Measurements from ENCODE around the gene AFAP1.

AFAP1 gene

DNA sequence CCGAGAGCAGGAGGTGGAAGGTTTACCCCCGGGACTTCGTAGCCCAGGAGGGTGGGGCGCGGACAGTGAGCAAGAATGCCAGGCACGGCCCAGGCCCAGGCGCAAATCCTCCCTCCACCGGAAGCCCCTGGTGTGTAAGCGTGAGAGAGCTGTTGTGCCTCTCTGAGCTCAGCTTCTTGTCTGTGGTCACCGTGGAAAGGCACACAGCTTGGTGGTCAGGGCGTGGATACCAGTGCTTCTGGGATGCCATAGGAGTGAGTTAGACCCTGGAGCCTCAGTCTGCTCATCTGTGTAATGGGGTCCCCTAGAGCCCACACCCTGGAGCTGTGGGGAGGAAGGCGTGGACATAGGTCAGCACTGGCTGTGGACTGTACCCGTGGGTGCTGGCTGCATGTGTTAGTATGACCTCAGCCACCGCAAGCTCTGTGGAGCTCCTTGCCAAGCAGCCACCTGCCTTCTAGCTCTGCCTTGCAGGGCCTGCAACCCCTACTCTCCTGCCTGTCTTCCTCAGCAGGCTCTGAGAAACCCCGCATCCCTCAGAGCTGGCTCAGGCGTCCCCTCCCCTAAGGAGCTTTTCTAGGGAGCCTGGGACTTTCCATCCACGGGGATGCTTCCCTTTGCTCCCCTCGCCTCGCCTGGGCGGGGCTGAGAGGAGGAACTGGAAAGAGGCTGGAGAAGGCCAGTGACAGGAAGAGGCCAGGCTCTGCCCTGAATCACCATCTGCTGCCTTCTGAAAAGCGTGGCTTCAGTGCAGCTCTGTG is 28.0 kb upstream of the AFAP1 start:
- no peak for DNase-seq

DNA sequence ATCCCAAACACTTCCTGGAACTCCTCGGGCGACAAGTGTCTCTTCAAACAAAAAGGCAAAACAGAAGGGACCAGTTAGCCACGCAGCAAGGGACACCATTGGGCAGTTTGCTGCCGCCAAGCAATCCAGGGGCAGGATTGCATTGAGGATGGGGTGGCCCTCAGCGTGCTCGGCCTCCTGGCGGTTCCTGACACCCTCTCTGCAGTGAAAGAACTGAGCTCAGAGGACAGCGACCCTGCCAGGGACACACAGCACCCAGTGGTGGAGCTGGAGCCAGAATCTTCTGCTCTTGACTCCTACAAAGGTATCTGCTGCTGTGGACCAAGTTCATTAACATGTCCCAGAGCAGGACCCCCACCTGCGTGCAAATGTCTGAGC is 27.4 kb upstream of the AFAP1 start:
- DNase-seq: no peak

DNA sequence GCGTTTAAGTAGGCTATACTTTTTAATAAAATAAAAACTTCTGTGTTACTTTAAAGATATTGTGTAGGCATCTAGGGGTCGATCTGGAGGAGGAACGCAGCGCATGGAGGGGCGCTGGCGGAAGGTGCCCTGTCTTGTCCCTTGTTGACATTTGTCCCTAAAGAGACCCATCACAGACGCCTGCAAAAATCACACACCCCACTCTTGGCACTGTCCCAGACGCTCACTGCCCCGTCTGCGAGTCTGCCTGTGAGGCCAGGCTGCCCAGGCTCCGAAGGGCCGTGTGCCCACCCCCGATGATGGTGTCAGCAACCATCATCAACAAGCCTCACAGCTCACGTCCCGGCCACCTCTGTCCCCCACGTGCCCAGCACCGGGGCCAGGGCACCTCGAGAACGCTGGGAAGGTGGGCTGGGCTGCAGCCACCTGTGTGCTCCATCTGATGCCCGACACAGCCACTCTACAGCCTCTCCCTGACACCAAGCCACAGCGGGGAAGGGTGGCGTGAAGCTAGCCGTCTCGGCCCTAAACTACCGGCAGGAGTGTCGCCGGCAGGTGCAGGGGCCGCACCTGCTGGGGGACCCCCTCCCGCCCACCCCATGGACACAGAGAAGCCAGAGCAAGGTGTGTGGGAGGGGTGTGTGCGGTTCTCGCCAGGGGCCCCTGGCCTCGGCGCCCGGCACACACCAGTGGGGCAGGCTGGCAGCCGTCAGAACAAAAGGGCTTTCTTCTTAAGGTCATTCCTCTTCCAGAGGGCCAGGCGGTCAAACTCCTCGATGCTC is 26.8 kb upstream of the AFAP1 start:
- no peak for DNase-seq

DNA sequence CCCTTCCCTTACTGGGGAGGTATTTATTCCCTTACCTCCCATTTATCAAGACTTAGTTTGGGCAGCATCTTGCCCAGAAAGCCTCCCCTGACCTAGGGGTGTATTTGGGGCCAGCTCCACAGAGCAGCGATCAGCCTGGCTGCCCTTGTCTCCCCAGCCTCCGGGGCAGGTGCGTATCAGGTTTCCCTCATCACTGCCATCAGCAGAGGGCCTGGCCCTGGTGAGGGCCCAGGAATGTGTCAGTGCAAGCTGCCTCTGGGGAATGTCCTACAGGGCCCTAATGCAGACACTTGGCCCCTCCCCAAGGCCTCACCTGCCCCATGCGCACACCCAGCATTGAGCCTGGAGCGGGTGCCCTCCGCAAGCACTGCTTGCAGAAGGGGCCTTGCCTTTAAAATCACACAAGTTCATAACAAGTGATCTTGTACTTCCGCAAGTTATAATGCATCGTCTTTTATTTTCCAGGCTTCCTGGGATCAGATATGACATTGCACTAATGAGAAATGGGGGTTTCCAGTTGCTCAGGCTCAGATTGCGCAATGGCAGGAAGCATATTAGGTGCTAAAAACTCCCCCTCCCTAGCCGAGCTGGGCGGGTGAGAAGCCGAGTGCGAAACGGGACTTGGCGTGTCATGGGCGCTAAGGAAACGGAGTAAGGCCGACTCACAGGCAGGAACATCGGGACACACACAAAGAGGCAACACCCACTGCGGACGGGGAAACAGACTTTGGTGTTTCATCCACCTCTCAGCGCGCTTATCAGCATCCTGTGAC is 25.4 kb upstream of the AFAP1 start:
- no peak for DNase-seq

DNA sequence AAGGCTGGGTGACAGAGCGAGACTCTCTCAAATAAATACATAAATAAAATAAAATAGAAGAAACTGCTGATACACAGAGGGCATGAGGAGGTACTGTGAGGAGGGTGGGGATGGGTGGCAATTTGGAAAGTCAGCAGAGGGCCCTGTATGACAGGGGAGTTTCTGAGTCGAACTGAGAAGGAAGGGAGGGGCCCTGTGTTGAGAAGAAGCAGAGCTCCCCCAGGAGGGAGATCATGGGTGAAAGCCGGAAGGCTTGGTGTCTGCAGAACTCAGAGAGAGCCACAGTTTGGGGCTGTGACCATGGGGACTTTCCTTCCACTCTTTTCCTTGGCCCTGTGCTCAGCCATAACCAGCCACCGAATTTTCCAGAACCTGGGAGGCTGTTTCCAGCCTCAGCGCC is 24.8 kb upstream of the AFAP1 start:
- DNase-seq: no peak

DNA sequence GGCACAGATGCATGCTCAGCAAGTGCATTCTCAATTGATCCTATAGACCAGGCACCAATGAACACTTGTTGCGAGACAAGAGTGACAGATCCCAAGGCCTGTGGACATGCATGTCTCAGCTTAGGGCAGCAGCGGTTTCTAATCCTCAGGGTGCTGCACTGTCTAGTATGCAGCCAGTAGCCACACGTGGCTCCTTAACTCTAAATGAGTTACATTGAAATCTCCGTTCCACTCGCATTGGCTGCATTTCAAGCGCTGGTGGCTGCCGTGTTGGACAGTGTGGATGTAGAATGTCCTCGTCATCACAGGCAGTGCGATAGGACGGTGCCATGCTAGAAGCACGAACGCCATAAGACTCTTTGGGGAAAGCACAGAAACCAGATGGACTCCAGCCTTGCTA is 24.0 kb upstream of the AFAP1 start:
- no peak for DNase-seq

DNA sequence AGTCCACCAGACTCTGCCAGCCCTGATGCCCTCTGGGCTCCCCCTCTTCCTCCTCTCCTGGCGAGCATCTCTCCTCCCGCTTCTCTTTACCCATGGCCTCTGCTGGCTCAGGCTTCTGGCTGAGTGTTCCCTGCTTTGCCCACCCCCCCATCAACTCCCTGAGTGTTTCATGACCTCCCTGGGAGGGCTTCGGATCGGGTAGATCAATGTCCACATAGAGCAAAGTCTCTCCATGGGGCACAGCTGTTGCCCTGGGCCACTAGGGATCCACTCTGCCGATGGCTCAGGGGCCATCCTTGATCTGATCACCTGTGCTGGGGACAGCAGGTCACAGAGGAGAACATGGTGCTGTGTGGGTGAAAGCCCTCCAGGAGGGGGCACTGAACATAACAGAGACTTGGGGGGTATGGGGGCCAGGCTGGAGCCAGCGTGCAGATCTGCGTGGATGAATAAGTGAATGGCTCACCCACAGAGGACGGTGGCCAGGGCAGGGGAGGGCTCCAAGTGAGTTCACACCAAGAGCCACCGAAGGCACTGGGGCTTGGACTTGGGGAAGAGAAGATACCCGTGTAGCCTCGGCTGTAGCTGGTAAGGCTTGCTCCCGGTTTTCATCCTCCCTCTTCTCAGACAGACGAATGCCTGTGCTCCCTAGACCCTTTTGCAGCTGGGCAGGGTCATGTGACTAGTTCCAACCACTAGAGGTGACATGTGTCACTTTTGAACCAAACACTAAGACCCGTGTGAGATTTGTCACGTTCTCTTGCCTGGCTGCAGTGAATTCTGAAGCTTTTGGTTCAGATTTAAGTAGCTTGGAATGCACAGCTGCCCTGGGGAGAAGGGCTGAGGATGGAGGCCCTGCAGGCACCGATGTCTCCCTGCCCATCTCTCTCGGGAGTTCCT is 23.2 kb upstream of the AFAP1 start:
- no peak for DNase-seq

DNA sequence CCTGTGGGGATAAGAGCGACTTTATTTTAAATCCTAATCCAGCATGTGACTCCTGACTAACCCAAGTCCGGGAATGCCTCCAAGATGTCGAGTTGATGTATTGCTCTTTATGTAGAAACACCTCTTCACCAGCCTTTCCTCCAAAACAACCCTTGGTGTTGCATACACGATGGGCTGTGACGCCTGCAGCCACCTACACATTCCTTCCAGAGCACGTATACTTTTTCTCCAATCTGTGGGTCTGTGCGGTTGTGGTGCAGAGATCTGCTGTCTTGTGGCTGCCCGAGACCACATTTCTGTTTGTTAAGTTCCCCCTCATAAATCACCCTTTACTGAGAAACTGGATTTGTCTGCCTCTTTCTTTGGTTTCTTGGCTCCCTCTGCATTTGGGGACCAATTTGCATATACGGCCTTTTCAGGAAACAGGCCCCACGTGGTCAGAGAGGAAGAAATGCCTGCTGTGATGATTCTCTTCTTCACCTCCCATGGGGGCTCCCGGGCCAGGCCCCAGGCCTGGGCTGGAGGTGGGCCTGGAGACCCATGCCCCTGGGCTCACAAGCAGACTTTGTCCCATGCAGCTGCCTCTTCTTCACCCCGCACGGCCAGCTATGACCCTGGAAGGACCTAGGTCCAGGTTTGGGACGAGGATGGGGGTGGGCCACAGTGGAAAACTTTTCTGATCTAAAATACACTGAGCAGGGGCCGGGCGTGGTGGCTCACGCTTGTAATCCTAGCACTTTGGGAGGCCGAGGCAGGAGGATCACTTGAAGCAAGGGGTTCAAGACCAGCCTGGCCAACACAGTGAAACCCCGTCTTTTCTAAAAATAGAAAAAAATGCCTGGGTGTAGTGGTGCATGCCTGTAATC is 21.4 kb upstream of the AFAP1 start:
- DNase-seq: no peak

DNA sequence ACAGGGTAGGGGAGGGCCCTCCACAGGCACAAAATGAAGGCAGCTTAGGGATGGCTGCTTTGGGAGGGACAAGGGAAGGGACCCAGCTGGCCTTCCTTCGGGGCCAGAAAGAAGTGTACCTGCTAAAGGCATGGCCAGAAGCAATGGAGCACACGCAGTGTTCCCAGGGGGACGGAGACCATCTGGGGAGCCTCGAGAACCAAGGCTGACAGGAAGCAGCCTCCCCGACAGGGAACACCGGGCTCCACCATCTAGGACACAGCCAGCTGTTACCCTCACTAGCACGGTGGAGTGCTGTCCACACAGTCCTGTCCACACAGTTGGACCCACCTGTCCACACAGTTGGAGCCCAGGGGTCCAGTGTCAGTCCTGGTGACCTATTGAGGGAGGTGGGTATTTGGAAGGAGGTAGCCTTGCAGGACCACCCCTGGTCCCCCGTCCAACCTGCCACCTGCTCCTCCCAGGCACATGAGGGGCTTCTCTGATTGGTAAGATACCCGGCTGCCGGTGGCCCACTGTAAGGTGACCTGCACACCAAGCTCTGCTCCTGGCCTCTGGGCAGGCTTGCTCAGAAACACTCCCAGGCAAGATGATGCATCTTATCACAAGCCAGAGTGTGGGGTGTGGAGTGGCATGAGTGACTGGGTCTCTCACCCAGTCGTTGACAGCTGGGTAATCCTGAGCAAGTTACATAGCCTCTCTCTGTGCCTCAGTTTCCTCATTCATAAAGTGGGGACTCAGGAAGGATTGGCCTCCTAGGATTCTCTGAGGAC is 20.5 kb upstream of the AFAP1 start:
- no peak for DNase-seq

DNA sequence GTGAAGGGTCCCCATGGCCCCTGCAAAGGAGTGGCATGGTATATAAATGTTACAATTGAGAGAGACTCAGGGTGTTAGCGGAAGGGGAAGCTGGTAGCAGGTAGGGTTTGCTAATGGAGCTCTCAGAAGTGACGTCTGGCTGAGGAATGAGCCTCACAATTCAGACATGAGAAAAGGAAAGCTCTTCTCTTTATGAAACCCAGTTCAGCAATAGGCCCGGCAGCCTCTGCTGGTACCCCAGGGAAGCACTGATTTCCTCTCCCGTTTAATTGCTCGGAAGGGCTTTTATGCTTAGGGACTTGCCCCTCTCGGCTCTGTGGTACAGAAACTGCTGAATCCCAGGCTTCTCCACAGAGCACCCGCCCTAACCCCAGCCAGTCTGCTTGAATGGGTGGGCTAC is 19.4 kb upstream of the AFAP1 start:
- no peak for DNase-seq

DNA sequence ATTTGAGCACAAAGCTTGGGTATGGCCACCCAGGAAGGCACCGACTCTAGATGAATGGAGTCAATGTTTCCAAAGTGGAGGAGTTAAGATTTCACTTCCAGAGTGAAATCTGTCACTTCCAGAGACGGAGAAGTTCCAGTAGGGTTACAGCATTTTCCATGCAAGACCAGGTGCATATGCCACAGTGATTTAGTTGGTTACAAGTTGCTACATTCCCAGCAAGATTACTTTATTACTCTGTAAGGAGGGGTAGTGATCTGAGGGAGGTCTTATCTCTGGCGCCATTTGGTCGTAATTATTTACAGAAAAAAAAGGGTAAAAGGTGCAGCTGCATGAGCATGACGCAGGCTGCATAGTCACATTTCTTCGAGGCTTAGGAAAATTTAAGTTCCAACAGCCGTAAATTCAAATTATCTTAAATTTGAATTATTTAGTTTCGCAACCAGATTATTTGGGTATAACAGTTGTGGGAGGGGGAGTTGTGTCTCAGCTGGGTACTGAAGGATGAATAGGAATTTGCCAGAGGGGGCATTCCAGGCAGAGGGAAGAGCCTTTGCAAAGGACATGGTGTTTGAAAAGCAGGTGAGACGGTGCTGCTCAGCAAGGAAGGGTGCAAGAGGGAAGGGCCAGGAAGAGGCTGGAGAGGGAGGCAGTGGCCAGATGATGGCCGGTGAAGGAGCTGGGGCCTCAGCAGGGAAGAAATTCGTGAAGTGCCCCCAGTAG is 17.4 kb upstream of the AFAP1 start:
- DNase-seq: no peak

DNA sequence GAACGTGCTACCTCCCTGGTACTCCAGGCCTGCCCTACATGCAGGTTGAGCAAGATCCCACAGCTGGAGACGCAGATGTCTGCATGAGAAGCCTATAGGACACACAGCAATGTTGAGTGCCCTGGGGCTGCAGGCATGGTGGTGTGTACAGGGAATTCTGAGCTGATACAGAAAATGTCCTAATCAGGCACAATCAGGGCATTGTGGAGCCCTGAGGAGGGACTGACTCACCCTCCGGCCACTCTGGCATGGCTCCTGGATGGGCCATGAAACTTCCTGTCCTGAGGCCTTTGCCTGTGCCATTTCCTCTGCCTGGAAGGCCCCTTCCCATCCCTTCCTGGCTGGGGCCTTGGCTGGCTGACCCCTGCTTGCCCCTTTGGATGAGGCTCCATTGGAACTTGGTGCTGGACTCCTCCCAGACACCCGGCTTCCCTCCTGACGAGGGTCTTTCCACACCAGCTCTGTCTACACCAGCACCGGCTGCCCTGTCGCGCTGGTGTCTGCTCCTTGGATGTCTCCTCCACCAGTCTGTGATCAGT is 16.7 kb upstream of the AFAP1 start:
- DNase-seq: no peak

DNA sequence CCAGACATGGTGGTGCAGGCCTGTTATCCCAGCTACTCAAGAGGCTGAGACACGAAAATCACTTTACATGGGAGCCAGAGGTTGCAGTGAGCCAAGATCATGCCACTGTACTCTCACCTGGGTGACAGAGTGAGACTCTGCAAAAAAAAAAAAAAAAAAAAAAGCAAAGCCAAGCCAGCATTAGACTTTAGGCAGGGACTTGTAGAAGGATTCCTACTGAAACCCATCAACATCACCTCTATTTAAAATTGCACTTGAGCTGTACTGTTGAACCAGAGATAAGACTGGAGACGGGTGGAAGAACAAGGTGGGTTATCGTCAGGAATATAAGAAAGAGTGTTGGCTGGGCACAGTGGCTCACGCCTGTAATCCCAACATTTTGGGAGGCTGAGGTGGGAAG is 15.7 kb upstream of the AFAP1 start:
- DNase-seq: no peak

DNA sequence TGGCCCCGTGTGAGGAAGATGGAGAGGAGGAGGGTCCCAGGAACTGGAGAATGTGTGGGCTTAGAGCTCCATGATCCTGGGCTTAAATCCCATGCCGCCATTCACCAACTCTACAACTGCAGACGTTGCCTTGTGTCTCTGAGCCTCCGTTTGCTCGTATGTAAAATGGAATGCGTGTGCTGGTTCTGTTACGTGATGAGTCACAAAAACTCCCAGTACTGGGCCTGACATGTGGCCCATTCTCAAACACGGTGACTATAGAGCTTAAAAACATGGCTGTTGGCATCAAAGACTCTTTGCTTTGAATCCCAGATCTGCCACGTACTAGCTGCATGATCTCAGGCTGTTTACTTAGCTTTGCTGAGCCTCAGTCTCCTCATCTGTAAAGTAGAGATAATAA is 13.0 kb upstream of the AFAP1 start:
- no peak for DNase-seq

DNA sequence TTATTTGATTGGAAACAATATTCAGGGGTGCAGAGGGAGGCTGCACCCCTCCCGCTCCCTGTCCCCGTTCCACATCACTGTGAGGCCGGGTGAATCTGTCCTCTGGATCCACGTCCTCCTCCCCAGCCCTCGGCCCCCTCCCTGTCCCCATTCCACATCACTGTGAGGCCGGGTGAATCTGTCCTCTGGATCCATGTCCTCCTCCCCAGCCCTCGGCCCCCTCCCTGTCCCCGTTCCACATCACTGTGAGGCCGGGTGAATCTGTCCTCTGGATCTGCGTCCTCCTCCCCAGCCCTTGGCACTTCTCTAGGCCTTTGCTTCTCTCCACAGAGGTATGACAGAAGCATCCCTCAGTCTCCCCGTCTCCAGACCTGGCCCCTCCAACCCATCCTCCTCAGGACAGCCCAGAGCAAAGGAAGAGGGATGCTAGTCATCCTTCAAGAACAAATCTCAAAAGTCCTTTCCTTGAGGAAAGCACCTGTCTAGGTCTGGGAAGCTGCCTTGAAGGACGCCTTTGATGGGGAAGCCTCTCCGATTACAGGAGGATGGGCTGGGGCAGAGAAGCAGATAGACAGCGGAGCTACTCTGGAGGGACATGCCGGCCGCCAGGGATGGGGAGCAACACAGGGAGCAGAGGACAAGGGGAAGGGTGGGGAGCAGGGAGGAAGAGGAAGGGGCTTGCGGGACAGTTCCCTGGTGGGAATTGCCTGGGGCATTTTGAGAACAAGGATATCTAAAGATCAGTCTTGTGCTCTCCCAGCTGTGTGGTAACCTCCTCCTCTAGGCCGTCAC is 10.8 kb upstream of the AFAP1 start:
- DNase-seq: no peak

DNA sequence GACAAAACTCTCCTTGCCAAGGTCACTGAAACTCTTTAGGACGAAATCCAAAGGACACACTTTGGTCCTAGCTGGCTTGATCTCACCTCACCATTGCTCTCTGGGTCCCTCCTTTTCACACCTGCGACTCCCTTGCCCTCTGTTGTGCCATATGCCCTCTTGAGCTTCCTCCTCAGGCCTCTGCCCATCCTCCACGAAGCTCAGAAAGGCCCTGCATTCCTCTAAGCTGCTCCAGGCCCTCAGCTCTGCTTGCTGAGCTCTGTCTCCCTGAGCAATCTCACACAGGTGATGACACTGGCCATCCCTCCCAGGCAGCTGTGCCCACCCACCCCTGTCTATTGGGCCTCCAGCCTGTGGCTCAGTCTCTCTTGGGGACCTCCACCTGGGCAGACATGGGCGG is 10.1 kb upstream of the AFAP1 start:
- DNase-seq: no peak

DNA sequence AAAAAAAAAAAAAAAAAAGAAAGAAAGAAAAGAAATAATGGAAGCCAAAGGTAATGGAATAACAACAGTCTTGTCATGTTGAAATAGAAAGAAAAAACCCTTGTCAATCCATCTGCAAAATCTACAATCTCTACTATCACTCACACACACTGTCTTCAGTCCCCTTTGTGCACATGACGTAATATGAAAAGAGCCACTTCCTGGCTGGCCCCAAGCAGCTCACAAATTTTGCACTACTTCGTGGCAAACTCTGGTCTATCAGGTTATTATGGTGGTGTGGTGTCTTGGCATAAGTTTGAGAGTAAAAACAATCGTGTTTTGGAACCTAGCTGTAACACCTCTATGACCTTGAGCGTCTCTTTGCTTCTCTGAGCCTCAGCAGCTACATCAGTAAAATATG is 8.3 kb upstream of the AFAP1 start:
- no peak for DNase-seq

DNA sequence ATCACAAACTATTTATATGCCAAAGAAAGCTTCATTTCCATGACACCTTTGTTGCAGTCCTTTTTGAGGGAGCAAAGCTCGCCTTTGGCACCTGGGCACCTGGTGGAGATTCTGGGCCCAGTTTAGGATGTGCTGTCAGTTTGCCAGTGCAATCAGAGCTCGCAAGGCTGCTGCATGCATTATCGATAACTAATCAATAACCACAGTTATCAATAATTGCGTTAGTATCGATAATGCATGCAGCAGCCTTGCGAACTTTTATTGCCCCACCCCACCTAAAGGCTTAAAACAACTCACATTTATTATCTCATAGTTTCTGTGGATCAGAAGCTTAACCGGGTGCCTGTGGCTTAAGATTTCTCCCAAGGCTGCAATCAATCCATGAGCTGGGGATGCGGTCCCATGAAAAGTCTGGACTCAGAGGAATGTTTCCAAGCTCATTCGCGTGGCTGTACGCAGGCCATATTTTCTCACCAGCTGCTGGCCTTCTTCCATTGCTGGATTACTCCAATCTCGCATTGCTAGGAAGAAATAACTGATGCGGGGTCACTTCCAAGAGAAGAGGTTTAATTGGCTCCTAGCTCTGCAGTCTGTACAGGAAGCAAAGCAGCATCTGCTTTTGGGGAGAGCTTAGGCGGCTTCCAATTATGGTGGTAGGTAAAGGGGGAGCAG is 6.2 kb upstream of the AFAP1 start:
- DNase-seq: no peak
